GM19099 (cell line): Measurements from ENCODE around the gene C5orf58.

ENCODE experiments used
- POLR2A ChIP-seq: IDR thresholded peaks from 3 replicates; pipeline ENCODE4 v1.6.1; 2011; ENCODE audit warnings: low read depth; ENCODE audit not compliant: insufficient read length; ENCODE audit errors: extremely low read depth

C5orf58 gene

DNA sequence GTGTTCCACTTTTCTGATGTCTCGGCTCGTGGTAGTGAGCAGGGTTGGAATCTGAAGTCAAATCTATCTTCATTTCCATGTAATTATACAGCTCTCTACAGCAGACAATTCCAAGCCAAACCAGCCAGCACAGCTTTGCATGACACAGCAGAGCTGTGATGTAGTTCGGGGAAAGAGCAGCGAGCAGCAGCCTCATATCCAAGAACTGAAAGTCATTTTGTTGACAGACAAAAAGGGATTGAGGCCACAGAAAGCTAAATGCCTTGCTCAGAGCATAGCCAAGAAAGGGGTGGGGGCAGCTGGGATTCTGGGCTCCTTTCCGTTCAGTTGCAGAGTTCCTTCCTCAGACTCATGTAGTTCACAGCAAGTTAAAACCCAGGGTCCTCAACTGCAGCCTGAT, 32.7 kb downstream of the C5orf58 start:
- no peak for TF ChIP-seq POLR2A

DNA sequence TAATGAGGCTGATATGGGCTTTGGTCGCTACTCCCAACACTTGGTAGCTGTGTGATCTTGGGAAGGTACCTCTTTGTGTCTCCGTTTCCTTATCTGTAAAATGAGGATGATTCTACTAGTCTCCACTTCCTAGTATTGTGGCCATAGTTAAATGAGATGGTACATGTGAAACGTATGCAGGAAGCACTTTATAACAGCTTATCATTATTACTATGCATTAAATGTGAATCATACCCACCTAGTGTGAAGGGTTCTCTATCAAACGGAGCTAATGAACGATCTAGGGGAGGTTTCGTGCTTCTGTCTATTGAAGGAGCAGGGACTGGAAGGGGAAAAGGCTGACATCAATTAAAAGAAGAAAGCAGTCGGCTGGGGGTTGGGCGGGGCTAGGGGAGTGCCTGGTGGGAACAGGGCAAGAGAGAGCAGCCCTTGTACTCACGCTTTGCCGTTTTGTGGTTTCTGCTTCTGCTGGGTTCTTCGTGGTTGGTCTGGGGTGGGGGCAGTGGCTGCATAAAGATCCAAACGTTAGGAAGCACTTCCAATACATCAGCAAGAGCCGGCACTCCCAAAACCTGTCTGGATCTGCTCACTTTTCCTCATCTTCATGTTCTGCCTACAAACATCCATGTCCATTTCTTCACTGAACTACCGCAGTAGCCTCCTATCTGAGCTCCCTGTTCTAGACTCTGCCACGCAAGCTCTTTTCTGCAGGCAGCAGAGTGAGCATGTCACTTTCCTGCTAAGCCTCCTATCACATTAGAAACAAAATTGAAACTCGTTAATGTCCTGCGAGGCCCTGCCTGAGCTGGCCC, 34.0 kb downstream of the C5orf58 start:
- no peak for TF ChIP-seq POLR2A

DNA sequence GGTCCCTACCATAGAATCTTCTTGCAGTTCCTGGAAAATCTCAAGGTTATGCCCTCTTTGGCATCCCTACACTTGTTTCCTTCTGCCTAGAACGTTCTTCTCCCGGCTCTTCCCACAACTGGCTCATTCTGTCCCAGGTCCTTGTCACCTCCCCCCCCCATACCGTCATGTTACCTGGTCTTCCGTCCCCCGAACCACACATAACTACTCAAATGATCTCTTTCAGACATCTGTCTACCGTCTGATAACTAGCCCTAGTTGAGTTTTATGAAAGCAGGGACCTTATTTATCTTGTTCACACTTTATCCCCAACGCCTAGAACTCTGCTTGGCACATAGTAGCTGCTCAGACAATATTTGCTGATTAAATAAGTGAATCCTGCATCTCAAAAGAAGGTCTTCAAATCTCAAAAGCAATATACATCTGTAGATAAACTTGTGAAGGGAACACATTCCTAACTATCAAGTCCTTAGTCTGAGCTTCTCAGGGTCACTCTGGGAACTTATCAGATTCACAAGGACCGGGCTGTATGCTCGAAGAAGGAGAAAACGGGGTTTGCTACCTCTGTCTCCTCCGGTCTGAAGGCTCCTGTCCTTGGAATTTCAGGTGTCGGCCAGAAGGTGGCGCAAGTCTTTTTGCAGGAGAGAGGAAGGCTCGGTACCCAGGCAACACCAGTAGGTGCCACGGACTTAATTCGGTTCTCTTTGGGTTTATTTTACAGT, 34.8 kb downstream of the C5orf58 start:
- TF ChIP-seq POLR2A, result no peak

DNA sequence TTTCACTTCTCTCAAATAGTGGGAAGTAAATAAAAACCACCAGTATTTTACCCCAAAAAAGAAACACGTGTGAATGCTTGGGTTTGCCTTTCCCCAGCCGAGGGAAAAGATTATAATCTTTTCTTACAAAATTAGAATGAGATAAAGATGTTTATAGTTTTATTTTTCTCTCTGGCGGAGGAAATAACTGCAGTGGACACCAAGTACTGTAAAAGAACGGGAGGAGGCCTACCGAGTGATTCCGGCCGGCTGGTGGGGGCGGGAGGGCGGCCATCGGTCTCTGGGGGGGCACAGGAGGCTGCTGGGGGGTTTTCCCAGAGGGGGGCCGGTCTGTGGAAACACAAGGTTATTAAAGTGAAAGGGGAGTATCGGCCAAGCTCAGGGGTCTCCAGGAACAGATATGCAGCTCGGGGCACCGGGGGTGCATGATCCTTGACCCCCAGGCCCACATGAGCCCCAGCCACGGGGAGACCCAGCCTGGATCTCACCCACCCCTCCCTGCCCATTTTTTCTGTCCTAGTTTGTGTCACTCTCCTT, 35.4 kb downstream of the C5orf58 start:
- no peak for TF ChIP-seq POLR2A

DNA sequence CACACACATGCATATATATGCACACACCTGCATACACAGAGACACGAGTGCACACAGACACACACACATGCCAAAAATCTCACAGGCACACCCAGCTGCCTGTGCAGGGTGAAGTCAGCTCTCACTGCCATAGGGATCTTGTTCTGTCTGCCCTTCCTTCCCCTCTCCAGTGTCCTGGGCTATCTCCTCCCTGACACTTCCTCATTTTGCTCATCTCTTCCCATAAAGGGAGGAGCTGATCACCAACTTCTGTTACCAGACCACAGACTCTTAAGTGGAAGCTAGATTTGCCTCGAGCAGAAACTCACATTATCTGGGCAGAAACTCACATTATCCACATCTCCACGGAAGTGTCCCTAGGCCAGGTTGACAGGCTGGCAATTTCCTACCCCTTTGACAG, 36.1 kb downstream of the C5orf58 start:
- no peak for TF ChIP-seq POLR2A

DNA sequence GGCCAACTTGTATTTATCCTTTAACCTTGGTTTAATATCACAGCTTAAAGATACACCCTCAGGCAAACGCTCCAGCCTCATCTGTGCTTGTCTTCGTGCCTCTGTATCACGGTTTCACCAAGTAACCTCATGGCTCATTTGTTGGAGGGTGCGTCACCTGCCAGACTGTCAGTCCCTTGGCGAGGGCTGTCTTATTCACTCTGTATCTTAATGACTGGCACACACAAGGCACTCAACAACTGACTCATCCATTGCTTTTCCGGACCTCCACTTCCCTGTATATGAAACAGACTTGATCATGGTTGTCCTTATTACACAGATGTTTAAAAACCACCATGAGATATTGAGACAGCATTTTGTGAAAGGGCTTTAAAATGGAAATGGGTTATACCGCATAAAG, 36.8 kb downstream of the C5orf58 start:
- no peak for TF ChIP-seq POLR2A

DNA sequence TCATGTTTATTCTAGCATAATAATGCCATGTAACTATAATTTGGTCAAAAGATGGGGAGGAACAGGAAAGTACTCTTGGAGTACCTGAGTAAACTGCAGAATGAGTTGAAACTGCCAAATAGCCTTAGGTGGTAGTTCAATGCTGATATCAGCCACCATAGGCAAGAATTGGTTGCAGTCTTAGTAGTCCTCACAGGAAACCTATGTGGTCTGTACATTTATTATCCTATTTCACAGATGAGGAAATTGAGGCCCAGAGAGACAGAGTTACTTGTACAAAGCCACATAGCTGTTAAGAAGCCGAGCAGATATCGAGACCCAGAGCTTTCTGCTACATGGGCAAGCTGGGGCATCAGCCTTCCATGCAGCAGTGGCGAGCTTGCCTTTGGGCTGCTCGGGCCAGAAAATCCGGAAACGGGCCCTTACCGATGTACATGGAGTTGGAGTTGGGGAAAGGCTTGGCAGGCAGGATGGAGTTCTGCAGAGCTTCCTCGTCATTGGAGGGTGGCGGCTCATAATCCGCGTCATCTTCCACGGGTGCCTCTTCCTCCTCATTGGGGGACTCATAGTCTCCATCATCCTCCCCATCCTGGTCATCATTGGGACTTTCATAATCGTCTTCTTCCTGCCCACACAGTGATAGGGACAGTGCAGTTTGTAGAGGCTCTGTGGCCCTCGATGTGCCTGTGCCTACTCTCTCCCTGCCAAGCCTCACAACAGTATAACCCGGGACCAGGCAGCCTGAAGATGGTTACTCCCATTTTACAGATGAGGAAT, 37.7 kb downstream of the C5orf58 start:
- TF ChIP-seq POLR2A, result no peak

DNA sequence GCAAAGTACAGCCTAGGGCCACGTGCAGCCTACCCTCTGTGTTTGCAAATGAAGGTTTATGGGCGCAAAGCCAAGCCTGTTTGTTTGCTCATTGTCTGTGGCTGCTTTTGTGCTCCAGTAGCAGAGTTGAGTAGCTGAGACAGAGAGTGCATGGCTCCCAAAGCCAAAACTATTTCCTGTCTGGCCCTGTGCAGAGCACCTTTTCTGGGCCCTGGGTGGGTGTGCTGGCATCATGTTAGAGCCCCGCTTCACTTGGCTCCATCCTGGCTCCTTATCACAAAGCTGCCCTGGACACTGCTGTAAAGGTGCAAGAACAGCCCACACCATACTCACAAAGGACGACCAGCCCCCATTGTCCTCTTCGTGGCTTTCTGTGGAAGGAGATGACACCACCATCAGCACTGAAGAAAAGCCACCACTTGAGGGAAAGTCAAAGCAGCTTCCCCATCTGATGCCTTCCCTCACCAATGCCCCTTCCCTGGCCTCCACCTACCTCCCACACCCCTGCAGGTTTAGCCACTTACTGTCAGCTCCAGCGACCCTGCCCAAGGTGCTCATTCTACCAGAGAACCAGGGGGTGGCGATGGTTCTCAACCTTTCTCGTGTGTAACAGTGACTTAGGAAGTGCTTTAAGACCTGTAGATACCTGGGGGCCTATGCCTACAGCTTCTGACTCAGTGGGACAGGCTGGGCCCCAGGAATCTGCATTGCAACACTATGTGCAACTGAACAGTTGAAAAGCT, 41.4 kb downstream of the C5orf58 start:
- no peak for TF ChIP-seq POLR2A

DNA sequence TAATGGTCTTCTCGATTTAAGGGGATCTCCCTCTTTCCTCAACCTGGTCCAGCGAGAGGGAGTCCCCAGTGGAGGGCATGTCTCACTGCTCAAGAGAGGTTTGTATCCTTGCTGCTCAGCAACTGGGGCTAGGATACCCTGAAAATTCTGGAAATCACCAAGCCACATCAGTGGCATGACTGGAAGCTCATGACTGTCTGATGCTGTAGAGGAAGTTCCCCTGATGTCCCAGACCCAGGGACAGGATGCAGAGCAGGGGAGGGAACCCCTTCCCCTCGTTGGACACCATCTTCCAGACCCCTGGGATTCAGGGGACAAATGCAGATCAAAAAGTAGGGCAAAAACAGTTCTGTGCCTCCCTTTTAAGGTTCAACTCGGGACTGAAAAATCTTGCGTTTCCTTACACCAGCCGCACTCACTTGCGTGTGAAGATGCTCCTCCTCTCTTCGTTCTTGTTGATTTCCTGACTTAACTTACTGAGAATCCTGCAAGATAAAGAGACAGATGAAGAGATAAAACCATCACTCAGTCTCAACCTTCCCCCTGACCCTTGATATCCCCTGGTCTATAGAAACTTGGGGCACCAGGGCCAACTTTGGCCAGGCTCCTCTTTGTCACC, 42.7 kb downstream of the C5orf58 start:
- no peak for TF ChIP-seq POLR2A

DNA sequence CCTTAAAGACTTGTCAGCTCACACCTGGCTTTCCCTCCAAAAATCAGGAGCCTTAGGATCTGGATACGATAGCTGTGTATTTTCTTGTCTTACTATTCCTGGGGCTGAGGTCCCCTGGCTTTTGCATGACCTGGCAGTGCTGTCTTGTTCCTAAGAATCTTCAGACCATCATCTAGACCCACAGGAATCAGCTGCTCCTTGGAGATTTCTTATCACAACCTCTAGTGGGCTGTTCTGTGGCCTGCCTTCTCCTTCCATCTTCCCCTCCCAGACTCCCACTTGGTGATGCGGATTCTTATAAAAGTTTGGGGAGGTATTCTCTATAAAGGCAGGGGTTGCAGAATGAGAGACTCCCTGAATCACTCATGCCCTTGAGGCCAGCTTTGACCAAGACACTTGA, 43.4 kb downstream of the C5orf58 start:
- no peak for TF ChIP-seq POLR2A

DNA sequence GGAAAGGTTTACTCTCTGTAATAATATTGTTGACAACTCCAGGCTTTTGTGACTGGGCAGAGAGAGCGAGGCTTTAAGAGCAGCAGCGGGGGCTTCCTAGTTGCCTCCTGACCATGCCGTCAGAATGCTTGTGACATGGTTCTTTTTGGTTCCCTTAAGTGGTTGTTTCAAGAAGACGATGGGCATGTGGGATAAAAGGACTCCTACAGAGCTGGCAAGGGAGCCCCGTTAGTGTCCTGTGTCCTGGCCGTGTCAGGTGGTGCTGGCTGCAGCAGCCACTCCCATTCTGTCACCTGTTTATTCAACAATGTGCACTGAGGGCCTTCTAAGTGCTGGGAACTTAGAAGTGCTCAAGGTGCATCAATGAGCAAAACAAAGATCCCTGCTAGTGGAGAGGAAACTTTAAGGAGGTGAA, 45.1 kb downstream of the C5orf58 start:
- TF ChIP-seq POLR2A, result no peak

DNA sequence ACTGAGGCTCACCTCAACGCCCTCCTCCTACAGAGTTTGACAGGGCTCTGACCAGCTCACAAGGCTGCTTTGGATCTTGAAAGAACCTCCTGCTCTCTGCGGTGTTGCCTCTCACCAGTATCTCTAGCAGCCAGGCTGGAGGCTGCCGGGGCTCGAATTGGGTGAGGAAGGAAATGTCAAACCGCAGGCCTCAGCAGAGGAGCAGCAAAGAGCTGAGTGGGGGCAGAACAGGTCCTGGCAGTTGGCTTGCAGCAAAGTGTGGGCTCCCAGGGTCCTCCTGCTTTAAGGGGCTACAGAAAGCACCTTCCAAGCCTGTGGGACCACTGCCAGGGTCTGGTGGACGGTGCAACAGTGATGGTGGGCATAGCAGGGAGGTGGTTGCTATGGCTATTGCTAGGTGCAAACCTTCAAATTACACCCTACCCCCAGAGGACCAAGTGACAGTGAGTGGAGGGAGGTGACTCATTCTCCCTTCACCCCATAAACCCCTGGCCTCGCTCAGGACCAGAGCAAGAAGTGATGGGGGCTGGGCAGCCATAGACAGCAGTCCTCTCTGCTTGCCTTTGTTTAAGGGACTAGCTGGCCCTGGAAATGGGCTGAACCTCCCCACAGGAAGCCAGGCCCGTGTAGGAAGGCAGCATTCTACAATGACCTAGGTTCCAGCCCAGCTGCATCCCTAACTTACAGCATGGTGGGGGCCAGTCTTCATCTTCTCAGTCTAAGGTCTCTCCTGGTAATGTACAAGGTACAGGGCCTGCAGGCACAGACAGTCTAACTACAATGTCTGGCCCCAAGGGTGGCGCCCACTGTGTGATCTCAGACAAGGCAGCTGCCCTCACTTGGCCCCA, 46.0 kb downstream of the C5orf58 start:
- TF ChIP-seq POLR2A, result no peak

DNA sequence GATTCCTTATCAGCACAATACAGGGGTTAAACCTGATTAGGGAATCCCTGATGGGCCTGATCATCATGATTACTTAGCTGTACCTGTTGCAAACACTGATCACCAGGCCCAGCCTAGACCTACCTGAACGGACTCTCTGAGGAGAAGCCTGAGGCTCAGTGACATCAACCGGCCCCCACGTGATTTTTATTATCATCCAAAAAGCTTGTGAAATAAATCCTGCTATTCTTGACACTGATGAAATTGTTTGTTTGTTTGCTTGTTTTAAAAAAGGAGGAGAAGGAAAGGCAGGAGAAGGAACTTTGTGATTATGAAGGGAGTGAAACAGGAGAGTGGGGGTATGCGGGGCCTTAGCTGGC, 46.7 kb downstream of the C5orf58 start:
- TF ChIP-seq POLR2A, result no peak
